H9 (cell line): ENCODE measurements around the gene ELFN2. TPM values are rescaled to one million over a fixed set of nuclear protein-coding genes. Genes with fewer than 3 reads are reported as not detected.

ENCODE experiments used
- DNase-seq: peaks from one replicate; pipeline ENCODE4 v3.0.0-alpha.2; 2017
- H2AFZ ChIP-seq: one replicate; pipeline ENCODE4 v1.6.1; 2013; ENCODE audit warnings: mild to moderate bottlenecking, low read length, control low read depth, moderate library complexity
- H2AK5ac ChIP-seq: 2 replicates; pipeline ENCODE4 v1.6.1; 2013; ENCODE audit warnings: low read length, control low read depth, mixed read lengths; ENCODE audit not compliant: insufficient read length
- H2BK120ac ChIP-seq: one replicate; pipeline ENCODE4 v1.6.1; 2013; ENCODE audit warnings: low read depth, mild to moderate bottlenecking, low read length, control low read depth, inconsistent platforms; ENCODE audit not compliant: poor library complexity, severe bottlenecking
- H2BK12ac ChIP-seq: 2 replicates; pipeline ENCODE4 v1.6.1; 2013; ENCODE audit warnings: low read length, control low read depth, mixed read lengths, low read depth; ENCODE audit not compliant: insufficient read length
- H2BK15ac ChIP-seq: 2 replicates; pipeline ENCODE4 v1.6.1; 2013; ENCODE audit warnings: low read depth, low read length, control low read depth
- H2BK20ac ChIP-seq: one replicate; pipeline ENCODE4 v1.6.1; 2013; ENCODE audit warnings: low read depth, mild to moderate bottlenecking, low read length, control low read depth, inconsistent platforms; ENCODE audit not compliant: poor library complexity, severe bottlenecking
- H2BK5ac ChIP-seq: 2 replicates; pipeline ENCODE4 v1.6.1; 2013; ENCODE audit warnings: low read length, control low read depth, mixed read lengths; ENCODE audit not compliant: insufficient read length
- H3K14ac ChIP-seq: 2 replicates; pipeline ENCODE4 v1.6.1; 2013; ENCODE audit warnings: low read length, control low read depth; ENCODE audit not compliant: insufficient read depth
- H3K18ac ChIP-seq: 2 replicates; pipeline ENCODE4 v1.6.1; 2013; ENCODE audit warnings: low read depth, mild to moderate bottlenecking, mixed read lengths, low read length, control low read depth; ENCODE audit not compliant: insufficient read length
- H3K23ac ChIP-seq: 2 replicates; pipeline ENCODE4 v1.6.1; 2013; ENCODE audit warnings: low read length, control low read depth, mixed read lengths, low read depth; ENCODE audit not compliant: insufficient read length
- H3K23me2 ChIP-seq: 2 replicates; pipeline ENCODE4 v1.6.1; 2013; ENCODE audit warnings: low read depth, mild to moderate bottlenecking, mixed read lengths, low read length, control low read depth; ENCODE audit not compliant: insufficient read length, poor library complexity, severe bottlenecking
- H3K27ac ChIP-seq: 2 replicates; pipeline ENCODE4 v1.5.1; 2013; ENCODE audit warnings: low read length, control low read depth, mixed read lengths, low read depth; ENCODE audit not compliant: insufficient read length
- H3K27me3 ChIP-seq: 2 replicates; pipeline ENCODE4 v1.6.1; 2013; ENCODE audit warnings: low read length, control low read depth, inconsistent platforms; ENCODE audit not compliant: insufficient read depth
- H3K4ac ChIP-seq: 2 replicates; pipeline ENCODE4 v1.6.1; 2013; ENCODE audit warnings: low read depth, mild to moderate bottlenecking, control low read depth, inconsistent platforms, low read length, moderate library complexity
- H3K4me1 ChIP-seq: 2 replicates; pipeline ENCODE4 v1.6.1; 2013; ENCODE audit warnings: low read length, control low read depth, inconsistent platforms; ENCODE audit not compliant: insufficient read depth
- H3K4me2 ChIP-seq: 2 replicates; pipeline ENCODE4 v1.6.1; 2013; ENCODE audit warnings: low read length, control low read depth, mixed read lengths; ENCODE audit not compliant: insufficient read length, insufficient read depth
- H3K56ac ChIP-seq: 2 replicates; pipeline ENCODE4 v1.6.1; 2013; ENCODE audit warnings: low read depth, mild to moderate bottlenecking, mixed read lengths, low read length, control low read depth; ENCODE audit not compliant: insufficient read length
- H3K79me1 ChIP-seq: 2 replicates; pipeline ENCODE4 v1.6.1; 2013; ENCODE audit warnings: low read depth, mild to moderate bottlenecking, moderate library complexity, low read length, control low read depth, inconsistent platforms; ENCODE audit not compliant: insufficient read depth, poor library complexity, severe bottlenecking
- H3K79me2 ChIP-seq: 2 replicates; pipeline ENCODE4 v1.6.1; 2013; ENCODE audit warnings: low read length, control low read depth, inconsistent platforms; ENCODE audit not compliant: insufficient read depth
- H3K9ac ChIP-seq: 2 replicates; pipeline ENCODE4 v1.6.1; 2013; ENCODE audit warnings: low read length, control low read depth, mixed read lengths; ENCODE audit not compliant: insufficient read length; ENCODE audit errors: extremely low read depth
- H3K9me3 ChIP-seq: one replicate; pipeline ENCODE4 v1.6.1; 2013; ENCODE audit warnings: low read depth, low read length, inconsistent platforms; ENCODE audit not compliant: control insufficient read depth
- H3T11ph ChIP-seq: one replicate; pipeline ENCODE4 v1.6.1; 2013; ENCODE audit warnings: mild to moderate bottlenecking, low read length, control low read depth, inconsistent platforms
- H4K20me1 ChIP-seq: one replicate; pipeline ENCODE4 v1.6.1; 2013; ENCODE audit not compliant: control insufficient read depth, insufficient read length, insufficient read depth
- H4K5ac ChIP-seq: 2 replicates; pipeline ENCODE4 v1.6.1; 2013; ENCODE audit warnings: low read depth, mild to moderate bottlenecking, mixed read lengths, low read length, control low read depth; ENCODE audit not compliant: insufficient read length
- H4K8ac ChIP-seq: replicated peaks from 2 replicates; pipeline ENCODE4 v1.6.1; 2013; ENCODE audit warnings: low read length, control low read depth, mixed read lengths, low read depth; ENCODE audit not compliant: insufficient read length
- H4K91ac ChIP-seq: 2 replicates; pipeline ENCODE4 v1.6.1; 2013; ENCODE audit warnings: low read depth, mild to moderate bottlenecking, moderate library complexity, mixed read lengths, low read length, control low read depth; ENCODE audit not compliant: insufficient read length
- H3K27ac Mint-ChIP-seq, 3 experiments: 2 replicates in 2 of 3; 3 replicates in 1 of 3; pipeline ENCODE4 v1.8.0; 2020 to 2021; ENCODE audit warnings: mixed read lengths in 3 of 3, mild to moderate bottlenecking in 1 of 3, moderate library complexity in 1 of 3
- H3K27me3 Mint-ChIP-seq: 2 replicates; pipeline ENCODE4 v1.8.0; 2021; ENCODE audit warnings: low read depth, mild to moderate bottlenecking, moderate library complexity, mixed read lengths
- H3K36me3 Mint-ChIP-seq, 3 experiments: 2 replicates in 2 of 3; 3 replicates in 1 of 3; pipeline ENCODE4 v1.8.0; 2020 to 2021; ENCODE audit warnings: low read depth in 3 of 3, mixed read lengths in 3 of 3; ENCODE audit not compliant: insufficient read depth in 1 of 3
- H3K4me1 Mint-ChIP-seq, 2 experiments: 2 replicates each; pipeline ENCODE4 v1.8.0; 2020; ENCODE audit warnings: mixed read lengths in 2 of 2
- H3K4me3 Mint-ChIP-seq, 2 experiments: 2 replicates in 1 of 2; 3 replicates in 1 of 2; pipeline ENCODE4 v1.8.0; 2020 to 2021; ENCODE audit warnings: mild to moderate bottlenecking in 2 of 2, mixed read lengths in 2 of 2, moderate library complexity in 1 of 2
- H3K9me3 Mint-ChIP-seq, 2 experiments: 2 replicates in 1 of 2; 3 replicates in 1 of 2; pipeline ENCODE4 v1.8.0; 2020; ENCODE audit warnings: mild to moderate bottlenecking in 2 of 2, mixed read lengths in 2 of 2, moderate library complexity in 1 of 2
- WGBS: extraction: QIAGEN DNeasy Blood & Tissue Kit; methylation state at CpG from one replicate; pipeline ENCODE4 v1.1.7; 2013; ENCODE audit warnings: missing lambda C conversion rate, low lambda C conversion rate, mixed read lengths; ENCODE audit not compliant: insufficient read length; ENCODE audit errors: extremely low coverage; 5-methylcytosine and 5-hydroxymethylcytosine counted together
- total RNA-seq: library from RNA; stranded (reverse); gene quantifications from 2 replicates; pipeline ENCODE4 v1.2.1, GENCODE V29; 2021
- TF ChIP-seq, protein P1 (sequence below): fragments of 200-600 bp; sonication (generic); conservative IDR thresholded peaks from 3 replicates; pipeline ENCODE4 v1.8.0; 2021; ENCODE audit warnings: antibody characterized with exemption, mild to moderate bottlenecking

The ELFN2 gene
- total RNA-seq, 1 experiment from 2014 or later = 0.70 TPM

DNA sequence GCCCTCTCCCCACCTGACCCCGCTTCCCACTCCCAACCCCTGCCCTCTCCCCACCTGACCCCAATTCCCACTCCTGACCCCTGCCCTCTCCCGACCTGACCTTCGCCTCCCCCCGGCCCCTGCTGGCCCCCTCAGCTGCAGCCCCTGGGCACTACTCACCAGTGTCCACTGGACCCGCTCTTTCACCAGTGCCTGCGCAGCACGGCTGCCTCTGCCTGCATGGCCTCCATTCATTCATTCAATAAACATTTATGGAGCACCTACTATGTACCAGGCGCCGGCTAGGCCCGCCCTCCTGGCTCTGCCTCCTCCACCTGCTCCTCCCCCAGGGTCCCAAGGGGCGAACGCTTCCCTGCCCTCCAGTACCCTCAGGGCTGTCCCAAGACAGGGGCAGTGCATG lies 42.6 kb downstream of the ELFN2 start:
- Histone ChIP-seq H4K8ac (no peak overlapping the region), H3K18ac (no peak overlapping the region), H3K23ac (no peak overlapping the region), H4K20me1 (no peaks in the 10 kb centered on the region), H3K56ac (no peak overlapping the region), H3K79me2 (no peaks in the 10 kb centered on the region), H3K23me2 (no peaks in the 10 kb centered on the region), H3K4me1 (no peaks in the 10 kb centered on the region), H3T11ph (no peak overlapping the region), H3K27me3 (no peaks in the 10 kb centered on the region), H3K4ac (no peak overlapping the region), H3K27ac (no peak overlapping the region), H4K5ac (no peak overlapping the region), H2BK15ac (no peak overlapping the region), H2AFZ (no peak overlapping the region), H2BK5ac (no peak overlapping the region), H3K79me1 (no peaks in the 10 kb centered on the region), H2BK120ac (no peak overlapping the region), H2AK5ac (no peak overlapping the region), H3K9me3 (no peaks in the 10 kb centered on the region), H4K91ac (no peak overlapping the region), H2BK12ac (no peak overlapping the region), H3K14ac (no peak overlapping the region), H2BK20ac (no peak overlapping the region), H3K9ac (no peak overlapping the region), H3K4me2 (no peak overlapping the region)
- WGBS = no CpG with 5 or more reads among the region's 12 CpGs
- Mint-ChIP-seq H3K27ac (no peak overlapping the region), H3K27me3 (peaks cover 3% of the 10 kb centered on the region; the same call in 1 of the 2 replicates), H3K9me3 (no peaks in the 10 kb centered on the region), H3K4me3 (no peak overlapping the region), H3K36me3 (no peaks in the 10 kb centered on the region), H3K4me1 (peaks cover 4 to 17% of the 10 kb centered on the region in 2 experiments)
- TF ChIP-seq, protein P1, sequence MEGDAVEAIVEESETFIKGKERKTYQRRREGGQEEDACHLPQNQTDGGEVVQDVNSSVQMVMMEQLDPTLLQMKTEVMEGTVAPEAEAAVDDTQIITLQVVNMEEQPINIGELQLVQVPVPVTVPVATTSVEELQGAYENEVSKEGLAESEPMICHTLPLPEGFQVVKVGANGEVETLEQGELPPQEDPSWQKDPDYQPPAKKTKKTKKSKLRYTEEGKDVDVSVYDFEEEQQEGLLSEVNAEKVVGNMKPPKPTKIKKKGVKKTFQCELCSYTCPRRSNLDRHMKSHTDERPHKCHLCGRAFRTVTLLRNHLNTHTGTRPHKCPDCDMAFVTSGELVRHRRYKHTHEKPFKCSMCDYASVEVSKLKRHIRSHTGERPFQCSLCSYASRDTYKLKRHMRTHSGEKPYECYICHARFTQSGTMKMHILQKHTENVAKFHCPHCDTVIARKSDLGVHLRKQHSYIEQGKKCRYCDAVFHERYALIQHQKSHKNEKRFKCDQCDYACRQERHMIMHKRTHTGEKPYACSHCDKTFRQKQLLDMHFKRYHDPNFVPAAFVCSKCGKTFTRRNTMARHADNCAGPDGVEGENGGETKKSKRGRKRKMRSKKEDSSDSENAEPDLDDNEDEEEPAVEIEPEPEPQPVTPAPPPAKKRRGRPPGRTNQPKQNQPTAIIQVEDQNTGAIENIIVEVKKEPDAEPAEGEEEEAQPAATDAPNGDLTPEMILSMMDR = no peak
- no peak for DNase-seq
